Activated CD8-positive, alpha-beta memory T cell treated with anti-CD3 and anti-CD28 coated beads for 4 hours (primary cell): ENCODE measurements around the gene GAL3ST2.
"Not testable (repeated sequence)": the region's sequence is repeated elsewhere in the genome, so short reads cannot be mapped to it uniquely, and the experiment has no call there.

Experiments used
- DNase-seq, 2 donors: peaks; one replicate each; pipeline ENCODE4 v3.0.0-alpha.2; 2020; ENCODE audit warnings: low read depth in 2 of 2

GAL3ST2 gene

GRCh38 chr2:241776336-241777169 is at the start of gene GAL3ST2:
GAL3ST2 (plus strand) TSS chr2:241776822; CDS start chr2:241776956, 134 bp downstream.
- DNase-seq, result no peak

GRCh38 chr2:241728000-241728399 is 48.6 kb upstream of the GAL3ST2 start:
- no peak for DNase-seq

GRCh38 chr2:241728627-241729026 is 48.0 kb upstream of the GAL3ST2 start:
- no peak for DNase-seq

GRCh38 chr2:241729868-241730267 is 46.8 kb upstream of the GAL3ST2 start:
- no peak for DNase-seq

- DNase-seq, result no peak
Measured at GRCh38 chr2:241730671-241731293, 45.8 kb upstream of the GAL3ST2 start.

- DNase-seq, result peak in 1 of 2 donors; percentile 27
Measured at GRCh38 chr2:241732513-241733186, 44.0 kb upstream of the GAL3ST2 start.

GRCh38 chr2:241733391-241734207 is 43.0 kb upstream of the GAL3ST2 start:
- no peak for DNase-seq

- DNase-seq, result no peak
Measured at GRCh38 chr2:241734208-241734466, 42.5 kb upstream of the GAL3ST2 start.

- DNase-seq, result peak; percentile 83 to 85
Measured at GRCh38 chr2:241734467-241735208, 42.0 kb upstream of the GAL3ST2 start, which contains the start of gene D2HGDH. D2HGDH (plus strand) TSS chr2:241734630; CDS start chr2:241735225, 595 bp downstream.

- DNase-seq, result no peak
Measured at GRCh38 chr2:241736111-241736510, 40.5 kb upstream of the GAL3ST2 start.

GRCh38 chr2:241738040-241738686 is 38.5 kb upstream of the GAL3ST2 start:
- no peak for DNase-seq

GRCh38 chr2:241739177-241739576 is 37.4 kb upstream of the GAL3ST2 start:
- DNase-seq, result no peak

- DNase-seq, result peak; percentile 25 to 43
Measured at GRCh38 chr2:241739651-241740050, 37.0 kb upstream of the GAL3ST2 start.

GRCh38 chr2:241741016-241741415 is 35.6 kb upstream of the GAL3ST2 start:
- no peak for DNase-seq

- DNase-seq, result no peak
Measured at GRCh38 chr2:241742320-241742939, 34.2 kb upstream of the GAL3ST2 start.

- not testable (repeated sequence) for DNase-seq
Measured at GRCh38 chr2:241743008-241743407, 33.6 kb upstream of the GAL3ST2 start.

GRCh38 chr2:241743620-241744019 is 33.0 kb upstream of the GAL3ST2 start:
- no peak for DNase-seq

GRCh38 chr2:241744028-241744754 is 32.4 kb upstream of the GAL3ST2 start:
- no peak for DNase-seq

- no peak for DNase-seq
Measured at GRCh38 chr2:241745276-241745675, 31.3 kb upstream of the GAL3ST2 start.
